SU-DHL-6 (cell line): ENCODE data around the gene LILRB2.
"Not testable (repeated sequence)": the region's sequence is repeated elsewhere in the genome, so short reads cannot be mapped to it uniquely, and the experiment has no call there.

Experiments used
- H2AFZ ChIP-seq: fragments of 200-600 bp; sonication (generic); 2 replicates; pipeline ENCODE4 v1.6.1; 2014; ENCODE audit warnings: low read depth, mild to moderate bottlenecking, moderate library complexity, mixed read lengths, antibody characterized with exemption, low read length; ENCODE audit not compliant: severe bottlenecking
- H3F3A ChIP-seq: fragments of 200-600 bp; shearing (Covaris generic); 2 replicates; pipeline ENCODE4 v1.6.0; 2016; ENCODE audit warnings: antibody characterized with exemption, mild to moderate bottlenecking; ENCODE audit not compliant: insufficient read depth
- H3K27ac ChIP-seq: fragments of 200-600 bp; sonication (generic); 2 replicates; pipeline ENCODE4 v1.5.1; 2016; ENCODE audit warnings: low read depth, mild to moderate bottlenecking, low read length, moderate library complexity, mixed read lengths
- H3K27me3 ChIP-seq: fragments of 200-600 bp; sonication (generic), shearing (Covaris generic); 2 replicates; pipeline ENCODE4 v1.6.0; 2014; ENCODE audit warnings: mild to moderate bottlenecking, low read length
- H3K36me3 ChIP-seq: fragments of 200-600 bp; sonication (generic); 2 replicates; pipeline ENCODE4 v1.6.1; 2014; ENCODE audit warnings: mild to moderate bottlenecking, low read length, mixed read lengths
- H3K4me2 ChIP-seq: fragments of 300-600, 200-600 bp; shearing (Covaris generic), sonication (generic); 2 replicates; pipeline ENCODE4 v1.6.0; 2014; ENCODE audit warnings: low read length, low read depth, mild to moderate bottlenecking; ENCODE audit not compliant: poor library complexity, severe bottlenecking
- H3K4me3 ChIP-seq: fragments of 200-600 bp; sonication (generic); 2 replicates; pipeline ENCODE4 v1.5.1; 2014; ENCODE audit warnings: antibody characterized with exemption, low read length, mild to moderate bottlenecking, mixed read lengths; ENCODE audit not compliant: insufficient read depth, poor library complexity, severe bottlenecking
- H3K79me2 ChIP-seq: fragments of 200-600 bp; sonication (generic); 2 replicates; pipeline ENCODE4 v1.6.1; 2014; ENCODE audit warnings: mild to moderate bottlenecking, low read length, moderate library complexity; ENCODE audit not compliant: insufficient read depth
- H3K9ac ChIP-seq: fragments of 200-600 bp; sonication (generic); 2 replicates; pipeline ENCODE4 v1.7.0; 2014; ENCODE audit warnings: mild to moderate bottlenecking, low read length
- H3K9me2 ChIP-seq: fragments of 200-600 bp; sonication (generic); replicated peaks from 2 replicates; pipeline ENCODE4 v1.6.1; 2014; ENCODE audit warnings: low read length; ENCODE audit not compliant: insufficient read depth
- H3K9me3 ChIP-seq: fragments of 200-600 bp; sonication (generic); 2 replicates; pipeline ENCODE4 v1.6.1; 2014; ENCODE audit warnings: low read length, mixed read lengths; ENCODE audit not compliant: insufficient read depth
- H4K20me1 ChIP-seq: fragments of 200-600 bp; sonication (generic); 2 replicates; pipeline ENCODE4 v1.6.1; 2014; ENCODE audit warnings: low read depth, mild to moderate bottlenecking, antibody characterized with exemption, low read length, moderate library complexity, mixed read lengths
- EZH2phosphoT487 ChIP-seq: fragments of 200-600 bp; sonication (generic), shearing (Covaris generic); conservative IDR thresholded peaks from 2 replicates; pipeline ENCODE4 v1.6.1; 2018; ENCODE audit warnings: mild to moderate bottlenecking, antibody characterized with exemption, low read length, moderate library complexity, mixed read lengths
- TF ChIP-seq, protein P1 (sequence below): fragments of 200-600 bp; sonication (generic); IDR thresholded peaks from one replicate; pipeline ENCODE4 v1.5.1; 2017; ENCODE audit warnings: antibody characterized with exemption, mild to moderate bottlenecking, low read length, moderate library complexity; ENCODE audit not compliant: insufficient read depth, poor library complexity, severe bottlenecking

Gene LILRB2

GRCh38 chr19:54325194-54325621 lies 44.3 kb upstream of the LILRB2 start:
- no peak overlapping the region for H2AFZ ChIP-seq
- no peak overlapping the region for H3K4me2 ChIP-seq
- TF ChIP-seq, protein P1, sequence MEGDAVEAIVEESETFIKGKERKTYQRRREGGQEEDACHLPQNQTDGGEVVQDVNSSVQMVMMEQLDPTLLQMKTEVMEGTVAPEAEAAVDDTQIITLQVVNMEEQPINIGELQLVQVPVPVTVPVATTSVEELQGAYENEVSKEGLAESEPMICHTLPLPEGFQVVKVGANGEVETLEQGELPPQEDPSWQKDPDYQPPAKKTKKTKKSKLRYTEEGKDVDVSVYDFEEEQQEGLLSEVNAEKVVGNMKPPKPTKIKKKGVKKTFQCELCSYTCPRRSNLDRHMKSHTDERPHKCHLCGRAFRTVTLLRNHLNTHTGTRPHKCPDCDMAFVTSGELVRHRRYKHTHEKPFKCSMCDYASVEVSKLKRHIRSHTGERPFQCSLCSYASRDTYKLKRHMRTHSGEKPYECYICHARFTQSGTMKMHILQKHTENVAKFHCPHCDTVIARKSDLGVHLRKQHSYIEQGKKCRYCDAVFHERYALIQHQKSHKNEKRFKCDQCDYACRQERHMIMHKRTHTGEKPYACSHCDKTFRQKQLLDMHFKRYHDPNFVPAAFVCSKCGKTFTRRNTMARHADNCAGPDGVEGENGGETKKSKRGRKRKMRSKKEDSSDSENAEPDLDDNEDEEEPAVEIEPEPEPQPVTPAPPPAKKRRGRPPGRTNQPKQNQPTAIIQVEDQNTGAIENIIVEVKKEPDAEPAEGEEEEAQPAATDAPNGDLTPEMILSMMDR, result peak; percentile 42
- no peak for TF ChIP-seq EZH2phosphoT487

DNA sequence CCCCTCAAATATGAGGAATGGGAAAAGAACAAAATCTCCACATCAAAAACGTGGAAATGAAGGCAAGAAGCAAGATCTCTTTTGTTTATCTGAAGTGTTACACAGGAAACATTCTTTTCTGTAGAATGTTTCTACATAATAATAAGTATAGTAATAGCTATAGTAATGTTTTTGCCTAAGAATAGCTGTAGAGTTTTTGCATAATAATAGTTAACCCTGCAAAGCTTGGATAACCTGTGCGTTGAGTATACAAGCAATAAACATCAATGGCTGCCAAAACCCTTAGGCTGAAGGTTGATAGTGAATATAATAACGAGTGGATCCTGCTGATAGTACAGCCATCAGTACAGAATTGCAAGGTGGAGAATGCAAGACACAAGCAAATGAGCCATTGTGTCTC lies 43.2 kb upstream of the LILRB2 start:
- Histone ChIP-seq H3K9ac (no peak overlapping the region), H3K4me2 (no peak overlapping the region), H3F3A (no peaks in the 10 kb centered on the region), H3K4me3 (no peak overlapping the region), H3K36me3 (no peaks in the 10 kb centered on the region), H3K9me3 (no peaks in the 10 kb centered on the region), H3K27me3 (no peaks in the 10 kb centered on the region), H3K9me2 (no peaks in the 10 kb centered on the region), H3K27ac (no peak overlapping the region), H3K79me2 (no peaks in the 10 kb centered on the region), H2AFZ (no peak overlapping the region), H4K20me1 (no peaks in the 10 kb centered on the region)
- TF ChIP-seq, protein P1, result no peak
- no peak for TF ChIP-seq EZH2phosphoT487

More at GRCh38 chr19:54325194-54325621, 44.3 kb upstream of the LILRB2 start:
- Histone ChIP-seq H3K4me3 (no peak overlapping the region), H3K9me3 (no peaks in the 10 kb centered on the region), H3K27ac (no peak overlapping the region), H3K36me3 (no peaks in the 10 kb centered on the region), H3K9me2 (no peaks in the 10 kb centered on the region), H4K20me1 (no peaks in the 10 kb centered on the region), H3K9ac (no peak overlapping the region), H3F3A (no peaks in the 10 kb centered on the region), H3K79me2 (no peaks in the 10 kb centered on the region), H3K27me3 (no peaks in the 10 kb centered on the region)

DNA sequence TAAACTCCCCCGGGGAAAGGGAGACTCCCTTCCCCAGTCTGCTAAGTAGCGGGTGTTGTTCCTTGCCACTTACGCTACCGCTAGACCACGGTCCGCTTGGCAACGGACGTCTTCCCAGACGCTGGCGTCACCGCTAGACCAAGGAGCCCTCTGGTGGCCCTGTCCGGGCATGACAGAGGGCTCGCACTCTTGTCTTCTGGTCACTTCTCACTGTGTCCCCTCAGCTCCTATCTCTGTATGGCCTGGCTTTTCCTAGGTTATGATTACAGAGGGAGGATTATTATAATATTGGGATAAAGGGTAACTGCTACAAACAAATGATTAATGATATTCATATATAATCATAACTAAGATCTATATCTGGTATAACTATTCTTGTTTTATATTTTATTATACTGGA lies 42.0 kb upstream of the LILRB2 start:
- H3K36me3 ChIP-seq, H3K27me3 ChIP-seq, H4K20me1 ChIP-seq, H3K9ac ChIP-seq, H3K4me3 ChIP-seq, H3K4me2 ChIP-seq, H3K9me3 ChIP-seq, H3F3A ChIP-seq, H2AFZ ChIP-seq, H3K79me2 ChIP-seq, H3K9me2 ChIP-seq, H3K27ac ChIP-seq: not testable (repeated sequence)

DNA sequence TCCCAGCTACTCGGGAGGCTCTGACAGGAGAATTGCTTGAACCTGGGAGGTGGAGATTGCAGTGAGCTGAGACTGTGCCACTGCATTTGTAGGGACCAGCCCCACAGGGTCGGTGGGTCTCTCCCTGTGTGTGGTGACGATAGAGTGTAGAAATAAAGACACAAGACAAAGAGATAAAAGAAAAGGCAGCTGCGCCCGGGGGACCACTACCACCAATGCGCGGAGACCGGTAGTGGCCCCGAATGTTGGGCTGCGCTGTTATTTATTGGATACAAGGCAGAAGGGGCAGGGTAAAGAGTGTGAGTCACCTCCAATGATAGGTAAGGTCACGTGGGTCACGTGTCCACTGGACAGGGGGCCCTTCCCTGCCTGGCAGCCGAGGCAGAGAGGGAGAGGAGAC lies 41.4 kb upstream of the LILRB2 start:
- H3K9ac ChIP-seq, H4K20me1 ChIP-seq, H3K79me2 ChIP-seq, H3K9me2 ChIP-seq, H3F3A ChIP-seq, H3K9me3 ChIP-seq, H3K27me3 ChIP-seq, H3K27ac ChIP-seq, H3K36me3 ChIP-seq, H3K4me2 ChIP-seq, H2AFZ ChIP-seq, H3K4me3 ChIP-seq: not testable (repeated sequence)
